Astrocyte (in vitro differentiated cells and primary cell): ENCODE data around the gene RAVER2. TPM values are rescaled to one million over a fixed set of nuclear protein-coding genes. Genes with fewer than 3 reads are reported as not detected.

Experiments
- DNase-seq: peaks from one replicate; pipeline ENCODE4 v3.0.0-alpha.2; 2010; ENCODE audit warnings: low read depth
- FAIRE-seq: peaks from 2 replicates; lab custom pipeline; 2011; peaks lifted over from hg19 to GRCh38; lab: Jason Lieb, UNC
- H2AFZ ChIP-seq: 2 replicates; pipeline ENCODE4 v1.6.0; 2012; ENCODE audit warnings: low read depth, low read length, inconsistent platforms
- H3K27ac ChIP-seq: 2 replicates; pipeline ENCODE4 v1.5.1; 2011; ENCODE audit warnings: low read depth, low read length, inconsistent platforms
- H3K27me3 ChIP-seq: 2 replicates; pipeline ENCODE4 v1.6.0; 2011; ENCODE audit warnings: low read length, inconsistent platforms; ENCODE audit not compliant: insufficient read depth
- H3K36me3 ChIP-seq: 2 replicates; pipeline ENCODE4 v1.5.1; 2011; ENCODE audit warnings: low read length, inconsistent platforms; ENCODE audit not compliant: insufficient read depth
- H3K4me1 ChIP-seq: 2 replicates; pipeline ENCODE4 v1.5.1; 2011; ENCODE audit warnings: low read length, inconsistent platforms; ENCODE audit not compliant: insufficient read depth
- H3K4me2 ChIP-seq: 2 replicates; pipeline ENCODE4 v1.6.0; 2012; ENCODE audit warnings: low read length, inconsistent platforms
- H3K4me3 ChIP-seq: 2 replicates; pipeline ENCODE4 v1.5.1; 2011; ENCODE audit warnings: low read depth, mild to moderate bottlenecking, low read length, inconsistent platforms; ENCODE audit not compliant: insufficient read depth
- H3K79me2 ChIP-seq: 2 replicates; pipeline ENCODE4 v1.6.0; 2012; ENCODE audit warnings: mild to moderate bottlenecking, low read length, inconsistent platforms; ENCODE audit not compliant: insufficient read depth
- H3K9ac ChIP-seq: 2 replicates; pipeline ENCODE4 v1.6.0; 2012; ENCODE audit warnings: mild to moderate bottlenecking, low read length, inconsistent platforms
- H3K9me3 ChIP-seq: 2 replicates; pipeline ENCODE4 v1.5.1; 2012; ENCODE audit warnings: low read depth, mild to moderate bottlenecking, low read length, inconsistent platforms; ENCODE audit not compliant: insufficient read depth
- H4K20me1 ChIP-seq: 2 replicates; pipeline ENCODE4 v1.6.0; 2012; ENCODE audit warnings: low read length, inconsistent platforms; ENCODE audit not compliant: insufficient read depth
- H3K27ac Mint-ChIP-seq: one replicate; pipeline ENCODE4 v1.8.0; 2021; ENCODE audit warnings: mild to moderate bottlenecking, mixed read lengths; ENCODE audit not compliant: unreplicated experiment
- H3K27me3 Mint-ChIP-seq: one replicate; pipeline ENCODE4 v1.8.0; 2021; ENCODE audit warnings: low read depth, mixed read lengths; ENCODE audit not compliant: unreplicated experiment
- H3K36me3 Mint-ChIP-seq: one replicate; pipeline ENCODE4 v1.8.0; 2021; ENCODE audit warnings: low read depth, mixed read lengths; ENCODE audit not compliant: unreplicated experiment
- H3K4me1 Mint-ChIP-seq: one replicate; pipeline ENCODE4 v1.8.0; 2021; ENCODE audit warnings: low read depth, mixed read lengths; ENCODE audit not compliant: unreplicated experiment
- H3K4me3 Mint-ChIP-seq: one replicate; pipeline ENCODE4 v1.8.0; 2021; ENCODE audit warnings: mild to moderate bottlenecking, moderate library complexity, mixed read lengths; ENCODE audit not compliant: unreplicated experiment
- H3K9me3 Mint-ChIP-seq: one replicate; pipeline ENCODE4 v1.8.0; 2021; ENCODE audit warnings: mild to moderate bottlenecking, mixed read lengths; ENCODE audit not compliant: unreplicated experiment
- EZH2 ChIP-seq: IDR thresholded peaks from 2 replicates; pipeline ENCODE4 v1.6.1; 2012; ENCODE audit warnings: mild to moderate bottlenecking, low read length, inconsistent platforms; ENCODE audit not compliant: insufficient read depth
- total RNA-seq: library from RNA; stranded (reverse); gene quantifications from 2 replicates; pipeline ENCODE4 v1.2.1, GENCODE V29; 2021
- TF ChIP-seq, protein P1 (sequence below): IDR thresholded peaks from 2 replicates; pipeline ENCODE4 v1.5.1; 2011; ENCODE audit warnings: low read depth, mild to moderate bottlenecking, inconsistent platforms, low read length, moderate library complexity; ENCODE audit not compliant: insufficient read depth

Gene RAVER2
- total RNA-seq, 1 donor from 2014 or later: 7.1 TPM

- no peak overlapping the region for H3K4me3 Mint-ChIP-seq
- no peaks in the 10 kb centered on the region for H3K27me3 Mint-ChIP-seq
Observed at GRCh38 chr1:64748222-64748621, 3.3 kb downstream of the RAVER2 start.

DNA sequence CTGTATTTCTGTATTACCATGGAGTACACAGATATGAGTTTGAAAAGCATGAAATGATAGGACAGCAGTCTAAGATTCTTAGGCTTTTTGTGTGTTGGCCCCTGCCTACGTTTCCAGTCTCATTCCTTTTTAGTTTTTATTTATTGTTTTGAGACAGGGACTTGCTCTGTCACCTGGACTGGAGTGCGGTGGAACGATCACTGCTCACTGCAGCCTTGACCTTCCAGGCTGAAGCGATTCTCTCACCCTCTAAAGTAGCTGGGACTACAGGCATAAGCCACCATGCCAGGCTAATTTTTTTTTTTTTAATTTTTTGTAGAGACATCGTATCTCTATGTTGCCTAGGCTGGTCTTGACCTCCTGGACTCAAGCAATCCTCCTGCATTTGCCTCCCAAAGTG is 3.8 kb downstream of the RAVER2 start:
- Histone ChIP-seq H4K20me1 (peaks cover 8% of the 10 kb centered on the region), H3K4me1 (peaks cover 7% of the 10 kb centered on the region), H3K9me3 (no peaks in the 10 kb centered on the region), H3K4me2 (no peak overlapping the region), H3K36me3 (no peaks in the 10 kb centered on the region), H3K27me3 (no peaks in the 10 kb centered on the region), H3K79me2 (no peaks in the 10 kb centered on the region), H3K4me3 (no peak overlapping the region), H3K27ac (no peak overlapping the region), H2AFZ (no peak overlapping the region), H3K9ac (no peak overlapping the region)
- H3K27ac Mint-ChIP-seq: no peak overlapping the region
- no peaks in the 10 kb centered on the region for H3K36me3 Mint-ChIP-seq
- H3K4me3 Mint-ChIP-seq: no peak overlapping the region
- FAIRE-seq (no peak), DNase-seq (no peak)
- no peaks in the 10 kb centered on the region for H3K9me3 Mint-ChIP-seq
- TF ChIP-seq, protein P1, sequence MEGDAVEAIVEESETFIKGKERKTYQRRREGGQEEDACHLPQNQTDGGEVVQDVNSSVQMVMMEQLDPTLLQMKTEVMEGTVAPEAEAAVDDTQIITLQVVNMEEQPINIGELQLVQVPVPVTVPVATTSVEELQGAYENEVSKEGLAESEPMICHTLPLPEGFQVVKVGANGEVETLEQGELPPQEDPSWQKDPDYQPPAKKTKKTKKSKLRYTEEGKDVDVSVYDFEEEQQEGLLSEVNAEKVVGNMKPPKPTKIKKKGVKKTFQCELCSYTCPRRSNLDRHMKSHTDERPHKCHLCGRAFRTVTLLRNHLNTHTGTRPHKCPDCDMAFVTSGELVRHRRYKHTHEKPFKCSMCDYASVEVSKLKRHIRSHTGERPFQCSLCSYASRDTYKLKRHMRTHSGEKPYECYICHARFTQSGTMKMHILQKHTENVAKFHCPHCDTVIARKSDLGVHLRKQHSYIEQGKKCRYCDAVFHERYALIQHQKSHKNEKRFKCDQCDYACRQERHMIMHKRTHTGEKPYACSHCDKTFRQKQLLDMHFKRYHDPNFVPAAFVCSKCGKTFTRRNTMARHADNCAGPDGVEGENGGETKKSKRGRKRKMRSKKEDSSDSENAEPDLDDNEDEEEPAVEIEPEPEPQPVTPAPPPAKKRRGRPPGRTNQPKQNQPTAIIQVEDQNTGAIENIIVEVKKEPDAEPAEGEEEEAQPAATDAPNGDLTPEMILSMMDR: no peak
- no peak for TF ChIP-seq EZH2
- H3K27me3 Mint-ChIP-seq: no peaks in the 10 kb centered on the region
- H3K4me1 Mint-ChIP-seq: peaks cover 15% of the 10 kb centered on the region

More at GRCh38 chr1:64748222-64748621, 3.3 kb downstream of the RAVER2 start:
- Histone ChIP-seq H3K27me3 (no peaks in the 10 kb centered on the region), H3K9ac (no peak overlapping the region), H3K4me2 (no peak overlapping the region), H3K4me1 (peaks cover 7% of the 10 kb centered on the region), H2AFZ (no peak overlapping the region), H3K79me2 (no peaks in the 10 kb centered on the region), H3K36me3 (no peaks in the 10 kb centered on the region), H3K4me3 (no peak overlapping the region), H3K27ac (no peak overlapping the region), H4K20me1 (peaks cover 8% of the 10 kb centered on the region), H3K9me3 (no peaks in the 10 kb centered on the region)
- FAIRE-seq (no peak), DNase-seq (no peak)
- H3K36me3 Mint-ChIP-seq: no peaks in the 10 kb centered on the region
- H3K27ac Mint-ChIP-seq: no peak overlapping the region
- H3K9me3 Mint-ChIP-seq: no peaks in the 10 kb centered on the region
- TF ChIP-seq, protein P1: no peak
- TF ChIP-seq EZH2: no peak
- H3K4me1 Mint-ChIP-seq: peaks cover 15% of the 10 kb centered on the region

DNA sequence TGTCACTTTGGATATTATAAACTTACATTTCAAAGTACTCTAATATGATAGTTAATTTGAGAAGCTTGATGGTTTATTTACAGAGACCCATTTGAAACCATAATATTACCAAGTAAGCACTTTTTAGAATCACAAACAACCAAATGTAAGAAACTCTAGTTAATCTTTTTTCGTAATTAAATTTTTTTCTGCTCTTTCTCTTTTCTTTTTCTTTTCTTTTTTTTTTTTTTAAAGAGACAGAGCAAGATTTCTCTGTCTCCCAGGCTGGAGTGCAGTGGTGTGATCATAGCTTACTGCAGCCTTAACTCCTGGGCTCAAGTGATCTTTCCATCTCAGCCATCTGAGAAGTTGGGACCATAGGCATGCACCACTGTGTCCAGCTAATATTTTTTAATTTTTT is 5.2 kb downstream of the RAVER2 start:
- H3K27ac Mint-ChIP-seq: no peak overlapping the region
- peaks cover 15% of the 10 kb centered on the region for H3K4me1 Mint-ChIP-seq
- peaks cover 7% of the 10 kb centered on the region for H3K4me1 ChIP-seq

More for the DNA sequence above, 5.2 kb downstream of the RAVER2 start:
- Mint-ChIP-seq H3K36me3 (no peaks in the 10 kb centered on the region), H3K9me3 (no peaks in the 10 kb centered on the region), H3K27me3 (no peaks in the 10 kb centered on the region), H3K4me3 (no peak overlapping the region)
- Histone ChIP-seq H3K4me2 (no peak overlapping the region), H4K20me1 (peaks cover 8% of the 10 kb centered on the region), H3K9ac (no peak overlapping the region), H3K9me3 (no peaks in the 10 kb centered on the region), H2AFZ (no peak overlapping the region), H3K4me3 (no peak overlapping the region), H3K27me3 (no peaks in the 10 kb centered on the region), H3K79me2 (no peaks in the 10 kb centered on the region), H3K27ac (no peak overlapping the region), H3K36me3 (no peaks in the 10 kb centered on the region)
- no peak for FAIRE-seq
- no peak for DNase-seq
- TF ChIP-seq, protein P1: no peak
- no peak for TF ChIP-seq EZH2
